CD4-positive, alpha-beta T cell treated with Interleukin-6 at 100 ng/mL for 8 hours (primary cell): ENCODE results near the gene MIER2.

ENCODE experiments used
- DNase-seq: peaks from one replicate; pipeline ENCODE4 v3.0.0-alpha.2; 2020; ENCODE audit warnings: mixed read lengths, low spot score

The MIER2 gene

DNA sequence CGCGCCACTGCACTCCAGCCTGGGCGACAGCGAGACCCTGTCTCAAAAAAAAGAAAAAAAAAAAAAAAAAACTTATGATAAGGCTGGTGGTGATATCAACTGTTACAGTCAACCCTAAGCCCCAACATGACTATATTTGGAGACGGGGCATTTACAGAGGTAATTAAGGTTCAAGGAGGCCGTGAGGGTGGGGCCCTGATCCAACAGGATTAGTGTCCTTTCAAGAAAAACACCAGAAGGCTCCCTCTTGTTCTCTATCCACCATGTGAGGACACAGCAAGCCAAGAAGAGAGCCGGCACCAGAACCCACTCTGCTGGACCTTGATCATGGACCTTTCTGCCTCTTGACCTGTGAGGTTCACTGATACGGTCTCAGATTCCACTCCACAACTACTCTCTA is 14.1 kb downstream of the MIER2 start:
- no peak for DNase-seq

DNA sequence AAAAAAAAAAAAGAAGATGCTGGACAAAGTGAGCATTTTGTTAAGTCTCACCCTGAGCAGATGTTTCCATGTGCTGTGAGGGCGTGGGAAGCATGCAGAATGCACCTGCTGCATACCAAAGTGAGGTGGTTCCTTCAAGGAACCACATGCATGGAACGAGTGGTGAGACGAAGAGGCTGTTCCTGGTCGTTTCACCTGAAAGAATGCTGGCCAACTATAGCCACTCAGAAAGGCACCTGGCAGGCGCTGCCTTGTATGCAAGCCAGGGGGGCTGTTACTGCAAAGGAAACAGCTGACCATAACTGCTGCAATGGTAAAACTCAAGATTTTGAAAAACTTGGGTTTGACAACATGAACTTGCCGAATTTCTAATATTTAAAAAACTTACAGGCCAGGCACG is 14.7 kb downstream of the MIER2 start:
- no peak for DNase-seq

DNA sequence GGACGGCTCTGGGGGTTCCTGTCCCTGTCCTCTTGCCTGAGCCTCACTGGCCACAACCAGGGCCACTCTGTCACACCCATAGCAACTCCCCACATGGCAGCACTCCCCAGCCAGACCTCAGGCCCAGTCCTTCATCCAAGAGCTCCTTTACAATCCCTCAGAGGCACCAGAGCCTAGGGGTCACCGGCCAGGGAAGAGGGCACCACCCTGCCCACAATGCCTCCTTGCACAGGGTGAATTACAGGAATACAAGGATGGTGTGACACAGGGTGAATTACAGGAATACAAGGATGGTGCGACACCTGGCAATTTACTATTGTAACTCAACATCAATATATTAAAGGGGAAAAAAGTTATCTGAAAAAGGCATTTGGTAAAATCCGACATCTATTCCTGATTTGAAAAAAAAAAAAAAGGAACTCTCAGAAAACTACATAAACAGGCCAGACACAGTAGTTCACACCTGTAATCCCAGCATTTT is 16.5 kb downstream of the MIER2 start:
- no peak for DNase-seq

DNA sequence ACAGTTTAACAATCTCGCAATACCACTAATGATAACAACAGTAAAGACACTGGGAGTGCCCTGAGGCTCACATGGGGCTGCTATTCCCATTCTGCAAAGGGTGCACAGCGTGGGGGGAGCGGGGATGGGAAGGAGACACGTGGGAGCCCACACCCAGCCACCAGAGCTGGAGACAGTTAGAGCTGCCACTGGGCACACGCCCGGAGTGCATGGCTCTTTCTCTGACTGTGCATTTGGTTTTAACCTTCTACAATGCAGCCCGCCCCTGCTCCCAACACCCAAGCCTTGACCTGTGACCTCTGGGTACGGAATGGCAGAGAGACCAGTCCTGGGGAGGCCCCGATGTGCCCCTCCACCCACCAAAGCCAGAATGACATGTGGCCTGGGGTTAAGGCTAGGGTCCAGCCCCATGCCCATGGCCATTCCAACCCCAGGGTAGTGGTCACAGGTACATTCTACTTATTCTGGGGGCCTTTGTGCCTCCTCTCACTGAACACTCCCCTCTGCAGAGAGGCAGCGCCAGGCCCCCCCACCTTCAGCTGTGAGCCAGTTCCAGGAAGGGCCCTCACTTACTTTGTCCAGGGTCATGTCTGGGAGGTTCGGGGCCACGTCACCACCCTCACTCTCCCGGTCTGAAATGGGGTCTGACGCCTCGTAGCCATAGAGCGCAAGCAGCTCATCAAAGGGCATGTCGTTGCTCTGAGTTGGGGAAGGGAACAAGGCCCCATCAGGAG is 17.1 kb downstream of the MIER2 start:
- no peak for DNase-seq

DNA sequence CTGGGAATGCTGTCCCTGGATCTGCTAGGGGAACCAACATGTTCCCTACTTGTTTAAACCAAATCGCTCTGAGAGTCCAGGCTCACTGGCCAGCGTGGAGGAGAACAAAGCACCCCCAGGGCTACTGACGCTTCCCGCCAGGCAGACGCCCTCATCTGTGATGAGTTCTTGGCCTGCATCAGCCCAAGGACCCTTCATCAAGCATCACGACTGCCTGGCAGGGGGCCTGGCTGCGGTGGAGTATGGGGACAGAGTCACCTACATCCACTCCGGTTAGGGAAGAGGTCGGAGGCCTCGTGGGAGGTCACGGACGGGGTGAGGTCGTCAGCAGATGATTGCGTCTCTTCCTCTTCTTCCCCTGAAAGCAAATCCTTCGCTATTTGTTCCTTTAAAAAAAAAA is 17.7 kb downstream of the MIER2 start:
- no peak for DNase-seq

DNA sequence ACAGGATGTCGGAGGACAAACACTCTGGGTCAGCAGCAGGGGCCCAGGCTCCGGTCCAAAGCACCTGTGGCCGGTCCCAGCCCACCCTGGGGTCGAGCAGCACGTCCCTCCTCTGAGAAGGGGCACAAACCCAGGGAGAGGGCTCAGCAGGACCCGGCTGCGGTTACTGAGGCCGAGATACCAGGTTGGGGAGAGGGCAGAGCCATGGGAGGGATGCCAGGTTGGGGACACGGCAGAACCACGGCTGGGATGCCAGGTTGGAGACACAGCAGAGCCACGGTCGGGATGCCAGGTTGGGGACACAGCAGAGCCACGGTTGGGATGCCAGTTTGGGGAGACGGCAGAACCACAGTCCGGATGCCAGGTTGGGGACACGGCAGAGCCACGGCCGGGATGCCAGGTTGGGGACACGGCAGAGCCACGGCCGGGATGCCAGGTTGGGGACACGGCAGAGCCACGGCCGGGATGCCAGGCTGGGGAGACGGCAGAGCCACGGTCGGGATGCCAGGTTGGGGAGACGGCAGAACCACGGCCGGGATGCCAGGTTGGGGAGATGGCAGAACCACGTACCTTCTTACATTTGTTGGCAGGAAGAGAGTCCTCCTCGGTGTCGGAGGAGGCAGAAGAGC is 18.5 kb downstream of the MIER2 start:
- no peak for DNase-seq

DNA sequence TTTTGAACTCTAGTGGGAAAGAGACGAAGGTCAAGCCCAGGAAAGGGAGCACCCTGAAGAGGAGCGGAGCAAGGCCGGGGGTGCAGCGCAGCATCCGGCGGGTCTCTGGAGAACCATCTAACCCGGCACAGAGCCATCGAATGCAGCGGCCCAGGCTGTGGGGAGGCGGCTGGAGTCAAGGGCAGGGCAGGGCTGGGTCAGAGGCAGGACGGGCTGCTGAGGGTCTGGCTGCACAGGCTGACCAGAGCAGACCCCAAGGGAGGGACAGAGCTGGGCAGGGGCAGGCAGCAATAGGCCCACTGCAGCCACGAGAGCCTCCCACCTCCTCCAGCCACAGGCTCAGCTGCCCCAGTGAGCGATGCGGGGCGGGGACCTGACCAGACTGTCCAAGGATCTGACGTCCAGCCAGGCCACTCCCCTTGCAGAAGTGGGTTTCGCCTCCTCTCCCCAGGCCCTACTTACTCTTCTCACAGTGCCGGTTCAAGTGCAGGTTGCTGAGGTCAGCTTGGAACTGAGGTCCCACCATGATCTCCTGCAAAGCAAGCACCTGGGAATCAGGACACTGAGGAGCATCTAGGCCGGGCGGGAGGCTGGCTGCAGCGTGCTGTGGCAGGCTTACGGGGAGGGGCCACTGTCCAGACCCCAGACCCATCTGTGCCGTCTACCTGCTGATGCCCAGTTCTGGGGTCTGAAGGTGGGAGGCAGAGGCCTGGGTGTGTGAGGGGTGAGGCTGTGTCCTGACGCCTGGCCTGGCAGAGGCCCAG is 19.2 kb downstream of the MIER2 start:
- no peak for DNase-seq

DNA sequence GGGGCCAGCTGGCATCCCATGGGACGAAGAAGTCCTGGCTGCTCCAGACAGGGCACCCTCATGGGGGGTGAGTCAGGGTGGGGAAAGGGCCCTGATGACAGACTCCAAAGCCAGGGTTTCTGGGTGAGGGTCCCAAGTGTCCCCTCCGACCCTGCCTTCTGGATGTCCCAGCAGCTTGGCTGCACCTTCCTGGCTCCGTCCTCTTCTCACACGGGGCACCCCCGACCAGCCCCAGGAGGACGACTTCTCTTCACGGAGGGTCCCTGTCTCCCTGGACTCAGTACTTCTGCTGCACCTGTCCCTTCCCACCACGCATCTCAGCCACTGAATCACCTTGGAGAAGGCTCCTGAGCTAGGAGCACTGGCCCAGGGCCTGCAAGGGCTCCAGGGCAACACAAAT is 19.9 kb downstream of the MIER2 start:
- no peak for DNase-seq

DNA sequence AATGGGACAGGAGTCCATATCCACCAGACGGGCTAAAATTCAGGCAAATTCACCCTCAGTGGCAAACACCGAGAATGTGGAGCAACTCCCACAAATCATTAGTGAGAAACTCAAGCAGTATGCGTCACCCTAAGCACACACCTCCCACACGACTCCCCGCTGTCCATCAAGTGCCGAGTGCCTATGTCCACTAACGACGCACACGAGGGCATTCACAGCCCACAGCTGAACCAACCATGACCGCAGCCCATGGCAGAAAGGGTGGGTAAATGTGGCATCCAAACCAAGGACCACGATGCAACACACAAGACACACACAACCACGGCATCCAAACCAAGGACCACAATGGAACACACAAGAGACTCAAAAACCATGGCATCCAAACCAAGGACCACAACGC is 22.0 kb downstream of the MIER2 start:
- no peak for DNase-seq

DNA sequence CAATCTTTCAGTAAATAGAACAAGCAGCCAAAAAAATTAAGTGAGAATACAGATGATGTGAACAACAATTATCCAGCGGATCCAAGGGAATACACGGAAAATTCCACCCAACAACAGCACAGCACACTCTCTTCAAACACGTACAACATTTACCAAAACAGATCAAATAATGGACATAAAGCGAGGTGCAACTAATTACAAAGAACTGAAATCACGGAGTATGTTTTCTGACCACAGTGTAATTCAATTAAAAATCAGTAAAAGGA is 26.2 kb downstream of the MIER2 start:
- no peak for DNase-seq

DNA sequence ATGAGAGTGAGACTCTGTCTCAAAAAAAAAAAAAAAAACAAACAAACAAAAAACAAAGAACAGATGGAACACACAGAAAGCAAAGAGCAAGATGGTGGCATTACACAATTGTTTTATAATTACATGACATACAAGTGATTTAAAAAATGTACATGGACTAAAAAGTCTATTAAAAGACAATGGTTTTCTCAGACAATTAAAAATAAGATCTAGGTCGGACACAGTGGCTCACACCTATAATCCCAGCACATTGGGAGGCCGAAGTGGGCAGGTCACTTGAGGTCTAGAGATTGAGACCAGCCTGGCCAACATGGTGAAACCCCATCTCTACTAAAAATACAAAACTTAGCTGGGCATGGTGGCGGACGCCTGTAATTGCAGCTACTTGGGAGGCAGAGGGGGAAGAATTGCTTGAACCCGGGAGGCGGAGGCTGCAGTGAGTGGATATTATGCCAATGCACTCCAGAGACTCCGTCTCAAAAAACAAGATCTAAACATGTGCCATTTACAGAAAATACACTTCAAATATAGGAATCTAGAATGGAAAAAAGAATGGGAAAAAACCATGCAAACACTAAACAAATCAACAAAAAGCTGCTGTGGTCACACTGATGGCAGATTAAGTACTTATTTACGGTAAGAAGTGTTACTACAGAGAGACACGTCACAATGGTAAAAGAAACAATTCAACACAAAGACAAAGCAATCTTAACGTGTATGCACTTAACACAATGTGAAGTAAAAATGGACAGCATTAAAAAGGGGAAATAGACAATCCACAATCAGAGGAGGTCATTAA is 26.7 kb downstream of the MIER2 start:
- DNase-seq = no peak

DNA sequence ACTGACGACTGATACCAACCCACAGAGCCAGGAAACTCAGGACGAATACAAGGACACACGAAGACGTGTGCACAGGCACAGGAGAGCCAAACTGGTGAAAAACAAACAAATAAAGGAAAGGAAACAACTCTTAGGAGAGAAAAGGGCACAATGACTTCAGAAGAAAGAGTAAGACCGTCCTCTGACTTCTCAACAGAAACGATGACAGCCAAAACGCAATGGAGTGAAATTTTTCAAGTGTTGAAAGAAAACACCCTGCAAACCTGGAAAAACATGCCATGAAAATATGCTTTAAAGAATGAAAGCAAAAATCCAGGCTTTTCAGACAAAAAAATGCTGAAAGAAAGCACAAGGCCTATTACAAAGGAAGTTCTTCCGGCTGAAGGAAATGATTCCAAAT is 28.8 kb downstream of the MIER2 start:
- DNase-seq = no peak

DNA sequence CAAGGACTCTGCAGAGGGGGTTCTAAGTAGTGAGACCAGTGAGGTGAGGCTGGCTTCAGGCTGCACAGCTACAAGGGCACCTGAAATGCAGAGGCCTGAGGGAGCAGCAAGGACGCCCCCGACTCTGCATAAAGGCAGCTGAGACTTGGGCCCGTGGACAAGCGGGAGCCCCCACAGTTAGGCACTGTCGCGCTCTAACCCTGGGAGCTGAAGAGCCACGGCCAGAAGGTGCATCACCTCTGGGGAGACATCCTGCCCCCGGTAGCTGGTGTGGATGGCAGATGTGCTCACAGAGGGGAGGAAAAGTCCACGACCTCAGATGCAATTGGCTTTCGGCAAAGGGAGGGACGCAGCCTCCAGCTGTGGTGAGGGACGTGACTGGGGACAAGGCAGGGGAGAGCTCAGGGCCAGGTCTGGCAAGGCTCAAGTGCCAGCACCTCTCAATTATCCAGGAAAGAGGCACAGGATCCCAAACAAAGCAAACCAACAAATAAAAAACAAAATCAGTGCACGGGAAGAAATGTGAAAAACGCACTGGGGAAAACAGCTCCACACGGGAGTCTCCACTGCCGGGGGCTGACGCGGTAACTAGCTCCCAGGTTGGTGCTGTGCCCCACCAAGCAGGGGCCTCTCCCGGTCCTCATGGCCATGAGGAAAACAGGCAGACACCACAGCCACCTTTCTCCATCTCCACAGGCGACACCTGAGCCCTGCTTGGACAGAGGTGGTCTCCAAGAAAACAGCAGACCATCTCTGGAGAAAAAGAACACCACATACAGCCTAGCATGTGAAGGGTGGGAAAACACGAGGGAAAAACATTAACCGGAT is 30.4 kb downstream of the MIER2 start:
- DNase-seq = no peak

DNA sequence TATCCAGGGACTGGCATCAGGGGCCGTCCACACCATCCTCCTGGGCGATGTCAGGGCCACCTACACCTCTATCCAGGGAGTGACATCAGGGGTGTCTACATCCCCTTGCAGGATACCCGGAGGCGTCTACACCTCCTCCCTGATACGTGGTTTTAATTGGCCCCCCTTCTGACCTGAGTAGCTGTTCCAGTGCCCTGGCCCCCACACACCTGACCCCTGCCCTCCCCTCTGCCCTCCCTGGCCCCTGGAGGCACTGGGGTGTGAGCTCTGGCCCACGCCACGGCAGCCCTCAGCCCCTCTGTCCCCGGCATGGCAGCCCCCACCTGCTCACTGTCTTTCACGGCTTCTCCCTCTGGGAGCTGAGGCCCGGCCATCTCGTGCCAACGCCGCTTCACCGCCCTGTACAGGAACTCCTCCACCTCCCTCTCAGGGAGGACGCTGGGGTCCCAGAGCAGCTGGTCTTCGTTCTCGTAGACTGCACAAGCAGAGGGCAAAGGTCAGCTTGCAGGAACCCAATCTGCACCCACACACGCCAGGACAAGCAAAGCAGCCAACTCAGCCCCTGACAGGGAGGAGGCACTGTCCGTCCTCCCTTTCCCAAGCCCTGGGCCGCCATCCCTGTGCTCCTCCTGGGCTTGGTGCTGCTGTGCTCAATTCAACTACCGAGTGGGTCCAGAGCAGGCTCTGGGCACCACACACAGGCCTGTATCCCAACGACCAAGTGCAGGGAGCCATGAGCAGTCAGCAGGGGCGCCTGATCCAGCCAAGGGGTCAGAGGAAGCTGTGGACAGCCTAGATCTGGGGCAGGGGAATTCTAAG is 31.2 kb downstream of the MIER2 start:
- no peak for DNase-seq

DNA sequence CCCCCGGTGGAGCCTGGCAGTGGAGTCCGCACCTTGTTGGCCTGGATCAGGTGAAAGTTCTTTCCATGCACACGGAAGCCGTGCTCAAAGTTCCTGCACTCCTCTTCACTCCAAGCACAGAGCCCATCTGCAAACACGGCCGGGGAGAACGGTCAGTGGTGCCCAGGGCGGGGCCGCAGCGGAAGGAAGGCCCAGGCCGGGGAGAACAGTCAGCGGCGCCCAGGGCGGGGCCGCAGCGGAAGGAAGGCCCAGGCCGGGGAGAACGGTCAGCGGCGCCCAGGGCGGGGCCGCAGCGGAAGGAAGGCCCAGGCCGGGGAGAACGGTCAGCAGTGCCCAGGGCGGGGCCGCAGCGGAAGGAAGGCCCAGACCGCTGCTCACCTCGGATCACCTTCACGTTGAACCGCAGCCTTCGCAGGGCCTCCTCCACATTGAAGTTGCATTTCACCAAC is 32.8 kb downstream of the MIER2 start:
- DNase-seq = no peak

DNA sequence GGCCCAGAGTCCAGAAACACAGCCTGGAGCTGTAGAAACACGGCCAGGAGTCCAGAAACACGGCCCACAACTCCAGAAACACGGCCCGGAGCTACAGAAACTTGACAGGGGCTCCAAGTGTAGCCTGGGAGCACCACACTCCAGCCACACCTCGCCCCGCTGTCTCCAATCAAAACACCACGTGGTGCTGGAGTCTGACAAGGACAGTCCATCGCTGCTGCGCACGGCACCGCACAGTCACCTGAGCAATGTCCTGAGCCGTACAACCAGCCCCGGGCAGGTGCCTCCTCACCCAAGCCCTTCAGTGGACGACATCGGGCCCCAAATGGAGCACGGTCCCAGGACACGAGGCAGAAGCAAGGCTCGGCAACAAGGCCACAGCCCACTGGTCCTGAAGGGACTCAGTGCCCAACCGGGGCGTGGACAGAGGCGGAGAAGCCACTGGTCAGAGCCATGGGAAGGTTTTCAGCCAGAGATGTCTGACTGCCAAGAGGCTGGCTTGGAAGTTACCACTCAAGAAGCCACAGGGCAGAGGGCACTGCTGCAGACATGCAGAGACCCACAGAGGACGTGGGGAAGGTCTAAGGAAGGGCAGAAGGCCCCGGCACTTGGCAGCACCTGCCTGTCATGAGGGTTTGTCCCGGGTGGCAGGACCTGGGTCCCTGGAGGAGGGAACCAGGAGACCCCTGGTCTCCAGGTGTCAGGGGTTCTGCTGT is 33.7 kb downstream of the MIER2 start:
- DNase-seq = no peak

DNA sequence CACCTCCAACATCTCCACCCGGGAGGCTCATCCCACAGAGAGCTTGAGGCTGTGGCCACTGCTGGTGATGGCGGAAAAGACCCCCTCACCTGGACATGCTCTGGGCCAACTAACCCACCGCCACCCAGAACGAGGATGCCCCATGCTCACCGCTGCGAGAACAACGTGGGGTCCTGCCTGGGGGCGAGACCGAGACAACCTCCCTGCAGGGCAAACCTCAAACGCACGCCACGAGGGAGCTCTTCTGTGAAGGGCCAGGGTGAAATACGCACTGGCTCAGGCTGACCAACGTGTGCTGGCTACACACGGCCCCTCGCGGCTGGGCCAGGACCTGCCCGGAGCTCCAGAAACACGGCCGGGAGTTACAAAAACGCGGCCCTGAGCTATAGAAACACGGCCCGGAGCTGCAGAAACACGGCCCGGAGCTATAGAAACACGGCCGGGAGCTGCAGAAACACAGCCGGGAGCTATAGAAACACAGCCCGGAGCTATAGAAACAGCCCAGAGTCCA is 34.4 kb downstream of the MIER2 start:
- DNase-seq = no peak

DNA sequence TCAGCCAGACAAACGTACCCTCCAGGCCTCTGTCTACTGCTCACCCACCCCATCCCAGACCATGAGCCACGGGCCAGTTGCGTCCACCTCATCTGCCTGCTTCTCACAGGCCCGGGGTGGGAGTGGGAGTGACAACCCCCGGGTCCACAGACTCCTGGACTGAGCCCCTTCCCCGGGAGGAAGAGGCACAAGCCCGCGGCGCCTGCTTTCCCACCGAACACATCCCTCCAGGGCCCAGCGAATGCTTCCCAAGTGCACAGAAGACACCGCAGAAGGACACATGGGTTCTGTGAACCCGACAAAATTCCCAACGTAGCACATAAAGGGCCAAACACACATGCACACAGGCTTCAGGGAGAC is 35.4 kb downstream of the MIER2 start:
- DNase-seq = no peak

DNA sequence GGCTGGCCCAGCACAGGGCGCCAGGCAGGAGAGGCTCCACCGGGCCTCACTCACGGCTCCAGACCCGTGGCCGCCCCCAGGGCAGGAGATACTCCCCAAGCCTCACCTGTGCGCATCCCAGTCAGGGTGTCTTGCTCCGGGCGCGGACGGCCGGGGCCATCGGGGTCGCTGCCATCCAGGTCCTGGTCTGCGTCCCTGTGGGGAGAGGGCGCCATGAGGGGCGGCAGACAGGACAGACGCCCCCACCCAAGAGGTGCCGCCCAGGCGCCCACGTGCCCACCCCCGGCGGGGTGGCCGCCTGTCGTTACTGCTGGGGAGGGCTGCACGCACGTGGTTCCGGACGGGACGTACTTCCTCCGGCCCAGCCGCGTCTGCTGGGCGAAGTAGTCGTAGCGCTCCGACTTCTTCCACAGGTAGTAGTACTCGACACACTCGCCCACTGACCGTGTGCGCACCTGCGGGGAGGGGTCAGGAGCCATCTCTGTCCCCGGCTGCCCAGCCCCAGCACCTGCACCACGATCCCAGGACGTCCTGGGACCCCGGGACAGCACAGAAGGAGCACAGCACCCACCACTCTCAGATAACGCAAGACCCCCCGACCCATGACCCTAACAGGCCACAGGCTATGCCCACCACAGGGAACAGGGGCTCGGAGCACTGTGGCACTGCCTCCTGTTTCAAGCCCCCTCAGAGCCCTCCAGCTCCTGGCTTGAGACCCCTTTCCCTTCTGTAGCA is 36.0 kb downstream of the MIER2 start:
- DNase-seq = no peak
